Right lobe of liver (tissue), 6 donors: ENCODE results near the gene PRKAR2B. TPM values are rescaled to one million over a fixed set of nuclear protein-coding genes. Genes with fewer than 3 reads are reported as not detected.
A peak's percentile ranks its signal among the peaks of the same experiment; 100 is the strongest.

Experiments
- ATAC-seq, 4 donors: fragments of 200-7000 bp; cut with Tn5 transposase; one replicate each; pipeline ENCODE4 v1.9.1; 2020; ENCODE audit warnings: mild to moderate bottlenecking in 4 of 4, moderate library complexity in 4 of 4
- DNase-seq, 3 donors: peaks; one replicate each; pipeline ENCODE4 v3.0.0-alpha.2; 2020
- H3K27ac ChIP-seq, 3 donors: fragments of 200-600 bp; one replicate each; pipeline ENCODE4 v1.8.0; 2022
- H3K27me3 ChIP-seq, 2 donors: fragments of 200-600 bp; one replicate each; pipeline ENCODE4 v1.8.0; 2022
- H3K36me3 ChIP-seq, 4 donors: fragments of 200-600 bp; sonication (generic) in 1 of 4; one replicate each; pipeline versions ENCODE4 v1.5.1 to v1.8.0; 2017 to 2022; ENCODE audit warnings: control low read depth in 1 of 4
- H3K4me1 ChIP-seq, 4 donors: fragments of 200-600 bp; sonication (generic) in 1 of 4; one replicate each; pipeline versions ENCODE4 v1.5.1 to v1.8.0; 2017 to 2022; ENCODE audit warnings: control low read depth in 1 of 4
- H3K4me3 ChIP-seq, 3 donors: fragments of 200-600 bp; one replicate each; pipeline ENCODE4 v1.8.0; 2022
- H3K9me3 ChIP-seq, 4 donors: fragments of 200-600 bp; sonication (generic) in 1 of 4; one replicate each; pipeline versions ENCODE4 v1.5.1 to v1.8.0; 2017 to 2022; ENCODE audit warnings: control low read depth in 1 of 4
- POLR2A ChIP-seq: fragments of 450-650 bp; IDR thresholded peaks from one replicate; pipeline ENCODE4 v1.6.1; 2017; ENCODE audit warnings: antibody characterized with exemption, mild to moderate bottlenecking
- WGBS: methylation state at CpG from one replicate; pipeline ENCODE4 v1.1.6; 2018; ENCODE audit warnings: low coverage, low lambda C conversion rate; ENCODE audit not compliant: insufficient coverage; ENCODE audit errors: missing lambda C conversion rate; 5-methylcytosine and 5-hydroxymethylcytosine counted together
- intact Hi-C, 2 donors: fragments of 100-400 bp; cut with DNase I; formaldehyde crosslinking; loops; one replicate each; pipeline versions ENCODE4 v1.11.2 to v1.14.1; 2022
- total RNA-seq, 6 experiments: library from RNA; depleted of rRNA in 2 of 6; stranded (reverse); fragments of >200 nt in 2 of 6; fragmentation: NEBNext Ultra II Directional in 3 of 6; extraction: Animal tissue kit (Norgen Biotek cat#: 25700) in 3 of 6; gene quantifications; one replicate each; pipeline versions ENCODE4 v1.1.0 to v1.2.4, GENCODE V29; 2016 to 2023
- TF ChIP-seq, protein P1 (sequence below), 4 donors: fragments of 200-600 bp in 3 of 4; fragments of 450-650 bp in 1 of 4; IDR thresholded peaks; one replicate each; pipeline versions ENCODE4 v1.5.1 to v1.8.0; 2016 to 2022; ENCODE audit warnings: antibody characterized with exemption in 4 of 4, mild to moderate bottlenecking in 2 of 4
- donor health status: DM: no; HTN: yes; CAD: no.
- donor health status: DM: no; HTN: no; CAD: no.
- donor health status: DM: no; HTN: no; CAD: no.
- donor health status: DM: no; HTN: yes; CAD: no.
- donor health status: DM: no; HTN: yes; CAD: no.

The PRKAR2B gene
- total RNA-seq, 6 experiments from 2014 or later: 1.4 to 2.9 (median 1.8) TPM

DNA sequence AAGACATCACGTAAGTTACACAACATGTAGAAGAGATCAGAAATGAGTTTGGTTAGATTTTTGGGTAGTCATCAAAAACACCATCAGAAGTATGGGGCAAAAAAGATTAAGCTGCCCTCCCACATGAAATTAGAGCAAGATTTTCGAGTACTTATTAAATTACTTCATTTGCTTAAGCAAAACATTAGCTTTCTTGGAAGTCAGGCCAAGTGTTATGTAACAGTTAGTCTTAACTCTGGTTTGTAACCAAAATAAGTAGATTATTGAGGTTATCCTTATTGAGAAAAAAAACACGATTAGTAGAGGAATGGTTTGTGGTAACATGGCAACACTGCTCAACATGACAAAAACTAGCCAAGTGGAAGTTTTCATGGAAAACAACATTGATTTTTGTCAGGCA is 162.2 kb downstream of the PRKAR2B start:
- Histone ChIP-seq H3K27me3 (no peaks in the 10 kb centered on the region), H3K4me1 (no peaks in the 10 kb centered on the region), H3K36me3 (peaks cover 0 to 31% (median 14%) of the 10 kb centered on the region in 4 donors), H3K27ac (no peak overlapping the region), H3K9me3 (no peaks in the 10 kb centered on the region), H3K4me3 (no peak overlapping the region)
- no peak for TF ChIP-seq POLR2A
- TF ChIP-seq, protein P1, sequence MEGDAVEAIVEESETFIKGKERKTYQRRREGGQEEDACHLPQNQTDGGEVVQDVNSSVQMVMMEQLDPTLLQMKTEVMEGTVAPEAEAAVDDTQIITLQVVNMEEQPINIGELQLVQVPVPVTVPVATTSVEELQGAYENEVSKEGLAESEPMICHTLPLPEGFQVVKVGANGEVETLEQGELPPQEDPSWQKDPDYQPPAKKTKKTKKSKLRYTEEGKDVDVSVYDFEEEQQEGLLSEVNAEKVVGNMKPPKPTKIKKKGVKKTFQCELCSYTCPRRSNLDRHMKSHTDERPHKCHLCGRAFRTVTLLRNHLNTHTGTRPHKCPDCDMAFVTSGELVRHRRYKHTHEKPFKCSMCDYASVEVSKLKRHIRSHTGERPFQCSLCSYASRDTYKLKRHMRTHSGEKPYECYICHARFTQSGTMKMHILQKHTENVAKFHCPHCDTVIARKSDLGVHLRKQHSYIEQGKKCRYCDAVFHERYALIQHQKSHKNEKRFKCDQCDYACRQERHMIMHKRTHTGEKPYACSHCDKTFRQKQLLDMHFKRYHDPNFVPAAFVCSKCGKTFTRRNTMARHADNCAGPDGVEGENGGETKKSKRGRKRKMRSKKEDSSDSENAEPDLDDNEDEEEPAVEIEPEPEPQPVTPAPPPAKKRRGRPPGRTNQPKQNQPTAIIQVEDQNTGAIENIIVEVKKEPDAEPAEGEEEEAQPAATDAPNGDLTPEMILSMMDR (IDR thresholded peaks at IDR 0.05): no peak
- no peak for DNase-seq
- intact Hi-C loops: no loop called here
- 63% methylated on average over 3 of the region's 3 CpGs for WGBS
- ATAC-seq: no peak

GRCh38 chr7:107207459-107207858 is 163.0 kb downstream of the PRKAR2B start:
- H3K27ac ChIP-seq: no peak overlapping the region
- no peaks in the 10 kb centered on the region for H3K4me1 ChIP-seq
- intact Hi-C loops: no loop called here
- no peak for TF ChIP-seq POLR2A
- TF ChIP-seq, protein P1 (IDR thresholded peaks at IDR 0.05): no peak
- H3K27me3 ChIP-seq: no peaks in the 10 kb centered on the region
- no peak overlapping the region for H3K4me3 ChIP-seq
- WGBS: 89% methylated on average over 3 of the region's 5 CpGs
- no peak for DNase-seq
- no peaks in the 10 kb centered on the region for H3K9me3 ChIP-seq
- peaks cover 0 to 26% (median 10%) of the 10 kb centered on the region in 4 donors for H3K36me3 ChIP-seq
- peak in 1 of 4 donors; percentile 6 for ATAC-seq

GRCh38 chr7:107208024-107208521 is 163.6 kb downstream of the PRKAR2B start:
- no peaks in the 10 kb centered on the region for H3K27me3 ChIP-seq
- no peaks in the 10 kb centered on the region for H3K9me3 ChIP-seq
- no peaks in the 10 kb centered on the region for H3K4me1 ChIP-seq
- intact Hi-C loops: no loop called here
- peaks cover 0 to 25% (median 9%) of the 10 kb centered on the region in 4 donors for H3K36me3 ChIP-seq
- no peak overlapping the region for H3K4me3 ChIP-seq
- H3K27ac ChIP-seq: no peak overlapping the region
- DNase-seq: no peak
- TF ChIP-seq, protein P1 (IDR thresholded peaks at IDR 0.05): no peak
- TF ChIP-seq POLR2A: no peak
- 89% methylated on average over 3 of the region's 3 CpGs for WGBS
- no peak for ATAC-seq

GRCh38 chr7:107208563-107208962 is 164.1 kb downstream of the PRKAR2B start:
- WGBS: 87% methylated on average over 4 of the region's 5 CpGs
- Histone ChIP-seq H3K4me3 (no peak overlapping the region), H3K36me3 (peaks cover 0 to 21% (median 7%) of the 10 kb centered on the region in 4 donors), H3K27me3 (no peaks in the 10 kb centered on the region), H3K9me3 (no peaks in the 10 kb centered on the region), H3K27ac (no peak overlapping the region), H3K4me1 (no peaks in the 10 kb centered on the region)
- TF ChIP-seq POLR2A: no peak
- TF ChIP-seq, protein P1 (IDR thresholded peaks at IDR 0.05): no peak
- DNase-seq (no peak), ATAC-seq (peak in 1 of 4 donors; percentile 8)
- intact Hi-C loops: no loop called here
